Stimulated activated CD4-positive, alpha-beta T cell treated with anti-CD3 and anti-CD28 coated beads, Interleukin-1b, Interleukin-23, amount 100 ng/mL, for 4 hours (primary cell): Measurements from ENCODE around the gene BTBD16.

Experiments
- DNase-seq, 2 donors: peaks; one replicate each; pipeline ENCODE4 v3.0.0-alpha.2; 2020; ENCODE audit warnings: low read depth in 2 of 2

BTBD16 gene

DNA sequence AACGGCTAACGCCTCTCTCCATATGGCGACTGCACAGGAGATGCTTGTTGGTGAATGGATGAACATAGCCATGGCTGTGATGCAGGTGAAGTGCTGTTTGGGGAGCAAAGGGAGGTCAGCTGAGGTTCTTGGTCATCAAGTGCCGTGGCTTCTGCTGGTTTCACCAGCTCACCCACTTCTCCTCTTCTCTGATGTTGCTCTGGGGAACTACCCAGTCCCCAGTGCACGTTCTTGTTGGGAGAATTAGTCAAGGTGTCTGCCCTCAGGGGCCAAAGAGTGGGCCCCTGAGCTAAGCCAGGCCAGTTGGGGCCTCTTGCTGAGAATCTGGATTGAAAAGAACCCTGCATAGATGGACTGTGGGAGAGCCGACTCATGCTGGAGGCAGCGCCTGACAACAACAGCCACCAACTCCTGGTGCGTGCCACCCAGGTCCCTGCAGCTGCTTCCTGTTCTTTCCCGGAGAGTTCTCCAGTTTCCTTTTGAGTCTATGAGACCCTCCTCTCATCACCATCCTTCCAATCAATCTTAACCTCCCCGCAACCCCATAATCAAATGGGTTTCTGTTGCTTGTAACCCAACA, 3.0 kb downstream of the BTBD16 start:
- DNase-seq: no peak

DNA sequence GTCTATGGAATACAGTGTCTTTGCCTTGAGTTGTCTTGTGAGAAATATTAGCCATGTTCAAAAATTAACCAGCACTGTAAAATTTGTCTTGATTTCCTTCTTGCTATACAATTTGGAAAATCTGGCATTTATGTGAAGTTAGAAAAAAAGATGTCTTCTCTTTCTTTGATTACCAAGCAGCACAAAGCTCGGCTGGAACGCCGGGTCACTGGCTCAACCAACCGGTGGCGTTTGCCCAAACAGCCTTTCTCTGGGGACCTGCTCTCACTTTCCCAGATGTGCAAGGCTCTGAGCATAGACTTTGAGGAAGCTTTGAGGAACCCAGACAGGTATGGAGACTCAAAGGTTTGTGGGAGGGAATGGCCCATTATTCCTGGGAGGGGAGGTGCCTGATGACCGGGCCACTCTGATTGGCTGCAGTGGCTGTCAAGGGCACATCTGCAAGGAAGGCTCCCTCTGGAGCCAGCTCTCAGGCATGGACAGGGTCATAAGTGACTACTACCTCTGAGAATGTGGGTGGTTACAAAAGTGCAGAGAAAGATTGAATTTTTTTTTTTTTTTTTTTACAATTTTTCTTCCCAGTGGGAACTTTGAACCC, 5.6 kb downstream of the BTBD16 start:
- no peak for DNase-seq

DNA sequence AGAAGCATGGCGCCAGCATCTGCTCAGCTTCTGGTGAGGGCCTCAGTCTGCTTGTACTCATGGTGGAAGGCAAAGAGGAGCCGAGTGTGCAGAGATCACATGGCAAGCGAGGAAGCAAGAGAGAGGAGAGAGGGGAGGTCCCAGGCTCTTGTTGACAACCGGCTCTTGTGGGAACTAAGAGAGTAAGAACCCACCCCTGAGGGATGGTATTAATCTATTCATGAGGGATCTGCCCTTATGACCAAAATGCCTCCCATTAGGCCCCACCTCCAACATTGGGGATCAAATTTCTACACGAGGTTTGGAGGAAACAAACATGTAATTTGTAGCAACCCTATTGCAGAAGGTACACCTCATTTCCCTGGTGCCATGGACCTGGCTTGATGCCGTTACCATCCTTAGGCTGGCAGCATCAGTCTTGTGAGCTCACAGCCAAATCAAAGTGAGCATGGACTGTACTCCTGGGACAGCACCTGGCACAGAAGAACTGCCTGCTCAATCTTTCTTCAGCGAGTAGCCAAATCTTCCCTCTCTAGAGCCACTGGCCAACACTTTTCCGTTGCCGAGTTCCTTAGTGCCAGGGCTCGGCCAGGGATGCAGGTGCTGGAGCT, 6.5 kb downstream of the BTBD16 start:
- no peak for DNase-seq

DNA sequence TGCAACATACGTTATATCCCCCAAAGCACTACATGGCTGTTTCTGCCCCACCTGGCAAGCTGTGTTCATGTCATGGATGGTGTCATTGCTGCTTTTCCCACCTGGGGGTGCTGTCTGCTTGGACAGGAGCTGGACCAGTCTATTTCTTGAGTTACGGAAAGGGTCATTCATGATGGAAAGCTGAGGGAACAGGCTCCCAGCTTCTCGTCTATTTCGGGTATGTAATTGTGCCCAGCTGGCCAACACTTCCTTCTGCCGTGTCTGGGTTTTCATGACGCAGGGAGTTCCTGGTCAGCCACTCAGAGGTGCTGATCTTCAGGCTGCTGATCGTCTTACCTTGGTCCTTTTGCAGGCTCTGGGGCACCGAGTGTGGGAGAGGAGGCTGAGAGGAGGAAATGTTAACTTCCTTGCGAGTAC, 8.6 kb downstream of the BTBD16 start:
- DNase-seq: no peak

DNA sequence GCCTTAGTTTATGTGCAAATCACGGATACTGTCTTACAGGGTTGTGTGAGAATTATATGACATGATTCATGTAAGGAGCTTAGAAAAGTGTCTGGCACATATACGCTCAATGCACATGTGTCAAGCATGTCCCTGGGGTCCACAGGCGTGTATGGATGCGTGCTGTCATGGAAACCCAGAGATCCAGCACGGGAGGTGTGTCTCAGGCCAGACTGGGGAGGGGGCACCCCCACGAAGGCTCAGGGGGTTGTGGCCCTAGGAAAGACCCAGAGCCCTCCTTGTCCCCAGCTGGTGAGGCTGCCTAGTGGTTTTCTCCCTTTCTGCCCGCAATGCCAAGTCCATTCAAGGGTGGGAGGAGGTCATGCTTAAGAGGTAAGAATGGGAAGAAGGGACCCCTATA, 9.1 kb downstream of the BTBD16 start:
- DNase-seq: no peak

DNA sequence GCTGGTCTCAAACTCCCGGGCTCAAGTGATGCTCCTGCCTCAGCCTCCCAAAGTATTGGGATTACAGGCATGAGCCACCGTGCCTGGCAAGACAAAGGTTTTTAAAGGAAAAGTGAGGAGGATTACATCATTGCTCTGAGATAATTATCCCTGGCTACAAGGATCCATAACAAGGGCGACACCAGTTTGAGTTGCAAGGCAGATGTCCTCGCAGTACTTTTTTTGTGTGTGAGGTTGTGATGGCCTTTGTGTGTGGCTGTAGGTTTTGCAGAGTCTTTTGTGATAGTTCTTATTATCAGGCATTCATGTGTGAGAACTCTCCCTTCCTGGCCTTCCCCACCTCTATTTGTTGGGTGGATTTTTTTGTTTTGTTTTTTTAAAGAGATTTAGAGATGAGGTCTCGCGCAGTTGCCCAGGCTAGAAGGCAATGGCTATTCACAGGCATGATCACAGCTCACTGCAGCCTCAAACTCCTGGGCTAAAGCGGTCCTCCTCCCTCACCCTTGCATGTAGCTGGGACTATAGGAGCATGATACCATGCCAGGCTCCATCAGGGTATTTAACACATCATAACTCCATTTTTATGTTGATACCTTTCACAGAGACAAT, 10.0 kb downstream of the BTBD16 start:
- no peak for DNase-seq

DNA sequence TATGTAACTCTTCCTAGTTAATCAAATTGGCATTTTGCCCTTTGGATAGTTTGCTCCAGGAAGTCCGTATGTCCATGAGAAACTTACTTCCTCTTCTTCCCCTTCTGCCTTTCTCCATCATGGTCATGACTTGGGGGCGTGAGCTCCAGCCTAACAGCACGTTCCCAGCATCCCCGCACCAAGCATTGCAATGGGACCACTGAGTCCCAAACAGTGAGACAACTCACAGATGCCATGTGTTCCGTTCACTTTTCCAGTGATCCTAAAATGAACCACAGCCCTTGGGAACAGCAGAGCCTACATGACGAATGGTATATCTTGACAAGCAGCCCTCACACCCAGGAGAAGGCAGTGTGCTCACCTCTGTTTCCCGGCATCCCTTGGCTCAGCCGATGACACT, 10.7 kb downstream of the BTBD16 start:
- no peak for DNase-seq

DNA sequence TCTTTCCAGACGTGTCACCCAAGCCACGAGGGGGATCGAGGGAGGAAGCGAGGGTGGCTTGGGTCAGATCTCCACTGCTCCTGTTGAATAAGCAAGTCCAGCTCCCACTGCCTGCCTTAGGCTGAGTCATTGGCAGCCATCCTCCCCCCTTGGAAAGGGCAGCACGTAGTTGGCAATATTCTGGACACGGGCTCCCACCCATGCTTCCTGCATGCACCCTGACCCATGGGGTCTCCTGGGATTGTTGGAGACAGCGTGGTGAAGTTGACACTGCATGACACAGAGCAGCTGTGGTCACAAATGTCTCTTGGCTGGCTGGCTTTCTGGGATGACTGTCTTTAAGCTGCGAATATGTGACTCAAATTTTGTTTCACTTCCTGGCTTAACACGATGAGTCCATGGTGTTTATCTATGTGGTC, 11.2 kb downstream of the BTBD16 start:
- no peak for DNase-seq

DNA sequence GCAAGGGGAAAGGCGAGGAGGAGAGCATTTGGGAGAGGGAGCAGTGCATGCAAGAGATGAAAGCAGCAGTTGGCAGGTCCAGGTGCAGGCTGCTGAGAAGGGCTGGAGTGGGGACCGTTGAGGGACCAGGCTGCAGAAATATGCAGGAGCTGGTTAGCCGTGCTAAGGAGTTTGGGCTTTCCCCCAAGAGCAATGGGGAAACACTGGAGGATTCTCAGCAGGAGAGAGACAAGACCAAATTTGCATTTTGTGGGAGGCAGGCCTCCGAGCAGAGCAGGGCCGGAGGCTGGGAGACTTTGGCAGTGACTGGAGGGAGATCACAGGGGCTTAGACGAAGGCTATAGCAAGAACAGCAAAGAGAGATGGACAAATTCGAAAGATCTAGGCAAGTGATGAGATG, 11.8 kb downstream of the BTBD16 start:
- no peak for DNase-seq

DNA sequence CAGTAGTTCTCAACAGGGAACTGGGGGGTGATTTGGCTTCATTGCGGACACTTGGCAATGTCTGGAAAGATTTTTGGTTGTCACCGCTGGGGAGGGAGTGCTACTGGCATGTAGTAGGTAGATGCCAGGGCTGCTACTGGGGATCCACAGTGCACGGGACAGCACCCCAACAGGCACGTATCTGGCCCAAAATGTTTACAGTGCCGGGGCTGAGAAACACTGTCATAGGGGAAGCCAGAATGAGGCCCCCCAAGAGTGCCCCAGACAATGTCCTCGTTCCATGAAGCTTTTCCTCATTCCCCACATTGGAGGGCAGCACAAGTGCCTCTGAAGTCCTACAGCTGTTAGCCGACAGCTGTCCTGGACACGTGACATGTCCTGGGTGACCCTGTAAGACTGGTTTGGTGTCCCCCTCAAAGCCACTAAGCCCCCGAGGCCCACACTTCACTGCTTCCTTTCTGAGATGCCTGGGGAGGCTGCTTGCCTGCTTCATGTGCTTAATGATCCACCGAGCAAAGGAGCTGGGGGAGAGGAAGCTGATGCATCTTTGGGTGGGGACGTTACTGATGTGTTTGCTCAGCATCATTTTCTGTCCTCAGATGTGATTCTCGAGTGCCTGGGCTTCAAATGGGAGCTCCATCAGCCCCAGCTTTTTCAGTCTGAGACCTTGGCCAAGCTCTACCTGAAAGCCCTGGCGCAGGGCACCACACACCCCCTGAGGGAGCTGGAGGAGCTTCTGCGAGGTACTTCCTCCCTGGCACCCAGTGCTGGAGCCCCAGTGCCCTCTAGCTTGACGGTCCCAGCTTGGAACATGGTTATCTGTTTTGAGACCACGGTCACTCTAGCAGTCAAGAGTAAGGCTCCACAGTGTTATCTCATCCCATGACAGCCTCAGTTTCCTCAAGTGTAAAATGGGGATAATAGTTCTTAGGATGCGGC, 14.7 kb downstream of the BTBD16 start:
- no peak for DNase-seq

DNA sequence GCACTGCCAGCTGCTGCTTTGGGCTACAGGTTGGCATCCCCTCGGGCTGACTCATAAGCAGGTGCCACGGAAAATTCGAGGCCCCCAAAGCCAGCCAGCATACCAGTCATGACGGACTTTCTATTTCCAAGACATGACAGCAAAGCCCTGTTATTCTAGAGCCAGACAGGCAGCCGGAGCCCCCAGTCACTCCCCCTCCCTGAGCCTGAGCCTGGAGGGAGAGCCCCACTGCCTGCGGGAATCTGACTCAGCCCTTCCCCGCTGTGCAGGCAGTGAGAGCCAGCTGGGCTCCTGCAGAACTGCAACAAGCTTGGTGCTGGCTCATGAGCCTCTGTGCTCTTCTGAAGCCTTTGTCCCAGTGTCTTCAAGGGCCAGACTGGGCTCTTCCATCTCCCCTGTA, 15.8 kb downstream of the BTBD16 start:
- no peak for DNase-seq

DNA sequence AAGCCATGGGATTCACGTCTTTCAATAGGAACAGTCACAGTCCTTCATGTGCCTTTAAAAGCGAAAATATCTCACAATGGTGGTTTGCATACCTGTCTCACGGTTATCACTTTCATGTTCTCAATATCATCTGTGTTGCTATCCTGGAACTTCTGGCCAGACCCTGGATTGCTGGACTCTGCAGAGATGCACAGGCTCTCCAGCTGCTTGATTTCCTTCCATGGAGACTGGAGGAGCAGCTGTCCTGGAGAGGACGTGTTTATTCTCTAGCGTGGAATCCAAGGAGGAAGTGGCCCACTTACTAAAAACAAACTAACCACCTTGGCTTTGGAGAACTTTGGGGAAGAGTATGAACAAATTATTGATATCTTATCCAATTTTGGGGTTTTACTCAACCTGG, 16.5 kb downstream of the BTBD16 start:
- DNase-seq: no peak

DNA sequence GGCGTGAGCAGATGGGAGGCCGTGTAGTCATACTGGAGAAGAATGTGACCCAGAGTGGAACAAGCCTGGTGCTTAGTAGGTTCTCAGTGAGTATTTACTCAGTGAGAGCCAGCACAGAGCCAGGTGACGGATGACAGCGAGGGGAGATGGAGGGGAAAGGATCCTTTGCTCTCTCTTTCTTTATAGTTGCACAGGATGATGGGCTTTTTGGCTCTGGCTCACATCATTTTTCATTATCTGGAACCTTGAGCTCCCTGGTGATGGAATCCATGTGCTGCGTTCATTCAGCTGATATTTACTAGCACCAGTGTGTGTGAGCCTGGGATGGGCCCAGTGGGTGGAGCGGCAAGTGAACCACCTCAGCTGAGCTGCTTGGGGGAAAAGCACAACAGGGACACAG, 17.2 kb downstream of the BTBD16 start:
- no peak for DNase-seq

DNA sequence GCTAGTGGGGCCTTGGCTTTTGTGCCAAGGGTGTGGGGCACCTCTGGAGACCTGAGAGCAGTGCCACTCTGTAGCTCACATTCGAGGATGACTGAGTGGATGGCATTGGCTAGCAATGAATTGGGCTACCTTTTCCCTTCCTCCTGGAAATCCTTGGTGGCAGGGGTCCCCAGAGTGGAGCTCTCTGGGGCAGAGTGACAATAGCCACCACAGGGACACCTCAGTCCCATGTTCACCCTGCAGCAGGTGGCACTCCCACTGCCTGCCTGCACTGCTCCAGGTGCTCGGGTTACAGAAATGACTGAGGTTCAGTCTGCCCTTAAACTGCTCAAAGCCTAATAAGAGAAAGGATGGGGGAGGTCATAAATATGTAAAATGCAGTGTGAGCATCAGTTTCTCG, 17.8 kb downstream of the BTBD16 start:
- no peak for DNase-seq

DNA sequence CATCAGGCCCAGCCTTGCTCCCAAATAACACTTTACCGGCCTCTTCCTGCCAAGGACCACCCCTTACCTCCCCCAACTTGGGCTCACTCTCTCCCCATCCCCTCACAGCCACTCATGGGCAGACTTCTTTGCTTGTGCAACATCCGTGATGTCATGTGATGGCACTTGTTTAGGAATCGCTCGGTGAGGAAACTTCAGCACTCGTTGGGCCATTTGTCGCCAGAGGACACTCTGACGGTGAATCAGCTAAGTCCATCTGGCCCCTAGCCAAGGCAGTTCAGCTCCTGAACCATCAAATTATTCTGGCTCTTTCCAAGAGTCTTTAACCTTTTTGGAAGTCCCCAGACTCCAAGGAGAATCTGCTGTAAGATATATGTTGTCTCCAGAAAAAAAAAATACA, 19.2 kb downstream of the BTBD16 start:
- no peak for DNase-seq

DNA sequence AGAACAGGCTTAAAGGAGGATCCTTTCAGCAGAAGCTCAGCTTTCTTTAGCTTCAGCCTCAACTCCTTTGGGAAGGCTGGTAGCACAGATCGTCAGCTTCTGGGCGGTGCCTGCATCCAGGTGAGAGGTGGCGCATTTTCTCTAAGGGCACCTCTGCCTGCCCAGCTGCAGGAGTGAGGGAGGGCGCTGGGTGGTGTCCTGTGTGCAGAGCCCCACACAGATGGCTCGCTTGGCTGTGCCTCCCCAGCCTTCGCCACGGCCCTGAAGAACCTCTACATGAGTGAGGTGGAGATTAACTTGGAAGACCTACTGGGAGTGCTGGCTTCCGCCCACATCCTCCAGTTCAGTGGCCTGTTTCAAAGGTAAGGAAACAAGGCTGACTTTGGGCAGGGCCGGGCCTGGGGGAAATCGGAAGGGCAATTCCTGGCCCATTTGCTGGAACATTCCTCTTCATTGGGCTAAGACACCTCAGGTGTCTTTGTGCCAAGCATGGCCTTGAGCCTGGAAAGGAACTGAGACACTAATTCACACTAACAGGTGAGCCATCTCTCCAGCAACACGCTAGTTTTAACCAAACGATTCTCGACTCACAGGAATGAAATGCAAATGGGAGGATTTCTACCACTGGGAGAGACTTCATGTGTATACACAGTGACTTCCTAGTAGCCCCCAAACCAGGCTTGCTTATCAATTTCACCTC, 19.9 kb downstream of the BTBD16 start:
- DNase-seq: no peak

DNA sequence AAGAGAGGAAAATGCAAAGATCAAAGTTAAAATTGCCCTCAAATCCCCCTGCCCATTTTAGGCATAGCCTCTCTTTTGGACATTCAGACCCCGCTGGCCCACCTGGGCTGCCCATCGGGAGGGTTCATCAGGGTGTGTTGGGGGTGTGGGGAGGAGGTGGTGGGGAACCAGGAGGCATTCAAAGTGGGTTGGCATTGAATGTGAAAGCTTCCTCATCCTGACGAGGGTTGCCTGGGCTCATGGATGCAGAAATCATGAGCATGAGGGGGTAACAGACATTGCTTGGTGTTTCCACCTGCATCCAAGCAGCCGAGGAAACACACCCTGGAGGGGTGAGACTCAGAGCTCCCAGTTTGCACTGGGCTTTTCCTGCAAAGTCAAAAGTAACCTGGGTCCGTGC, 20.6 kb downstream of the BTBD16 start:
- DNase-seq: no peak

DNA sequence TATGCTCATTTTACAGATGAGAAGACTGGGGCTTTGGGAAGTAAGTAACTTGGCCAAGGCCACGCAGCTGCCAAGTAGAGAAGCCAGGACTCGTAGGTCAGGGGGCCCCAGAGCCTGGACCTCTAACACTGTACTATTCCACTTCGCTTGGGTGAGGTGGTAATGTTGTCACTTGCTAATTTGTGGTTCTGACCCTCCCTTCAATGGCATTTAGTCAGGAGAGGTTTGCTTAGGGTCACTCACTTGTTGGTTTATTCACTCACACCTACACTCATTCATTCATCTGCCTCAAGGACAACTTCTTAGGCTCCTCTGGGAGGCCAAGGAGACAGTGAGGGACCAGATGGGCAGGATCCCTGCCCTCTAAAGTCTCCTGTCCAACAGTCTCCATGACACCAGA, 21.3 kb downstream of the BTBD16 start:
- DNase-seq: no peak

DNA sequence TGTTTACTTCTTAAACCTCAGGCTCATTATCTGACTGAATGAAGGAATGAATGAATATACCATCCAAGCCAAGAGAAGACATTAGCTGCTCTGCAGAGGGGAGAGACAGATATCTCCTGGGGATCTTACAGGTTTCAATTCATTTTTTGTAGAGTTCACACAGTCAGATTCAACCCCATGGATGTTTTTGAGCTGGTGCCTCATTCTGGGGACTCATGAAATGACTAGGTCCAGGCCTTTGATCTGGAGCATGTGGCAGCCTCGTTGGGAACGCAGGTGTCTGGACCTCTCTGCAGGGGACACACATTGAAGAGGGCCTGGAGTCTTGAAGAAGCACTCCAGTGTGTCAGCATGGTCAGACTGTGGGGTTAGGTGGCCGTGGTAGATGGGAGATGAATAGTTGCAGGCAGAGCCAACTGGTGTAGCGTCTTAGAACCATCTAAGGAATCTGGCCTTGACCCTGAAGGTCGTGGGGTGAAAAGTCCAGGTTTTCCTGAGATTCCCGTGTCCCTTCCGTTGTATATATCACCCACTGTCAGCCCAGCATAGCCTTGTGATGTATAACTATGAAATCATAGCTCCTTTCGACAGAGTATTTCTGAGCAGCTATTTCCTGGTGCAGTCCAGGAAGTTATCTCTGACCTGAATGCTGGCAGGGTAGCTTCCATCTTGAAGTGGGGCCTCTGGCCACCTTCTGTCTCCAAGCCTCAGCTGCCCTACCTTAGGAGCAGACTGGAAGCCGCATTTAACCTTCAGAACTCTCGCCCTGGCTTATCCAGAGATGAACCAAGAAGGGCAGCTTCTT, 22.3 kb downstream of the BTBD16 start:
- DNase-seq: no peak

DNA sequence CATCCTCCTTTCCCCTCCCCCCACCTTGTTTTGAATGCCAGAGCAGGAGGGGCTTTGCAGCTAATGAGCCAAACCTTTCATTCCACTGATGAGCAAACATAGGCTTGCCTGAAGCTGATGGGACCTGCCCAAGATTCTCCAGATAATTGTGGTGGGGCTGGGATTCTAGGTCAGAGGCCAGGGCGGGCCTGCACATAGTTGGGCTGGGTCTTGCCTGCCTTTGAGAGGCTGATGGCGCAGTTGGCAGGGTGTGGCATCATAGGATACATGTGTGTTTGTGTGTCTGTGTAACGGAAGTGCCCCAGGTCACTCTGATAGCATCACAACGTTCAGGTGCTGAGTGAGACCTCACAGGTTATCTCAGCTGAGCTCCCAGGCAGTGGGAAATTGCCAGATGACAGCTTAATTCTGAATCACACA, 22.9 kb downstream of the BTBD16 start:
- DNase-seq: no peak
